GM12872 (cell line): ENCODE data around the gene MAPRE2.

Experiments
- CTCF ChIP-seq: IDR thresholded peaks from 3 replicates; pipeline ENCODE4 v1.5.1; 2011; ENCODE audit warnings: low read depth, mild to moderate bottlenecking, low read length, moderate library complexity; ENCODE audit not compliant: insufficient read depth

MAPRE2 gene

GRCh38 chr18:35178260-35178659 is 137.0 kb downstream of the MAPRE2 start:
- no peak for TF ChIP-seq CTCF

- TF ChIP-seq CTCF, result no peak
Measured at GRCh38 chr18:35179906-35180305, 138.7 kb downstream of the MAPRE2 start.

- no peak for TF ChIP-seq CTCF
Measured at GRCh38 chr18:35180455-35180854, 139.2 kb downstream of the MAPRE2 start.

- TF ChIP-seq CTCF, result no peak
Measured at GRCh38 chr18:35182151-35182550, 140.9 kb downstream of the MAPRE2 start.

GRCh38 chr18:35183886-35184285 is 142.7 kb downstream of the MAPRE2 start:
- no peak for TF ChIP-seq CTCF

- no peak for TF ChIP-seq CTCF
Measured at GRCh38 chr18:35185771-35186170, 144.6 kb downstream of the MAPRE2 start.

- TF ChIP-seq CTCF, result no peak
Measured at GRCh38 chr18:35186291-35187034, 145.2 kb downstream of the MAPRE2 start.
